ENCODE measurements around the gene NR2F2. TPM values are rescaled to one million over a fixed set of nuclear protein-coding genes. Genes with fewer than 3 reads are reported as not detected.

The NR2F2 gene
- polyA plus RNA-seq, 1 of the 3 experiments (the other 2 are of a cell fraction): 3.9 TPM

- Histone ChIP-seq H3K9me2 (no peaks in the 10 kb centered on the region), H3K9ac (no peak overlapping the region), H4K20me1 (ENCODE audit: insufficient read depth) (no peaks in the 10 kb centered on the region), H3K9me3 (no peaks in the 10 kb centered on the region), H3K36me3 (replicated peaks in 1 of 2; ENCODE audit: control insufficient read depth in 1 of 2, insufficient read depth in 2 of 2, low read length in 1 of 2) (no peaks in the 10 kb centered on the region), H3K27ac (ENCODE audit: low read depth in 2 of 2, low read length in 1 of 2) (no peak overlapping the region), H2AFZ (ENCODE audit: low read depth) (no peak overlapping the region), H3K4me1 (ENCODE audit: control insufficient read depth in 1 of 2, insufficient read depth in 2 of 2, low read depth in 1 of 2, low read length in 1 of 2) (no peaks in the 10 kb centered on the region), H3K4me2 (no peak overlapping the region), H3F3A (replicated peaks; ENCODE audit: insufficient read depth) (no peaks in the 10 kb centered on the region), H3K4me3 (ENCODE audit: low read depth in 2 of 2, low read length in 1 of 2) (no peak overlapping the region), H3K79me2 (ENCODE audit: insufficient read depth) (no peaks in the 10 kb centered on the region), H3K27me3 (ENCODE audit: insufficient read depth) (peaks cover 8% of the 10 kb centered on the region)
- TF ChIP-seq RAD21 (IDR thresholded peaks at IDR 0.05; ENCODE audit: low read length) (no peak), MEF2A (IDR thresholded peaks at IDR 0.05; ENCODE audit: borderline replicate concordance, low read depth) (no peak), TAF1 (IDR thresholded peaks at IDR 0.05; ENCODE audit: borderline replicate concordance, low read depth, low read length) (no peak), EZH2phosphoT487 (IDR thresholded peaks at IDR 0.05; ENCODE audit: borderline replicate concordance, low read depth) (no peak), RFX5 (IDR thresholded peaks at IDR 0.05; ENCODE audit: low read length) (no peak), ZBTB33 (IDR thresholded peaks at IDR 0.05; ENCODE audit: borderline replicate concordance, low read depth) (no peak), RXRA (IDR thresholded peaks at IDR 0.05; ENCODE audit: borderline replicate concordance, low read depth) (no peak)
- ChIA-PET POLR2A (no interaction called here), CTCF (interaction anchor here (1.2 kb wide), 1 partner anchor 13 kb away, joined by 4 read pairs; no protein-coding TSS in a partner anchor)
- DNase-seq: no peak
These were observed 16.0 kb upstream of the NR2F2 start for GRCh38 chr15:96314518-96314917.

GRCh38 chr15:96314963-96315362 lies 15.5 kb upstream of the NR2F2 start:
- Histone ChIP-seq H3K27me3 (ENCODE audit: insufficient read depth) (peaks cover 8% of the 10 kb centered on the region), H3K27ac (ENCODE audit: low read depth in 2 of 2, low read length in 1 of 2) (no peak overlapping the region), H3K9me2 (no peaks in the 10 kb centered on the region), H3F3A (replicated peaks; ENCODE audit: insufficient read depth) (no peaks in the 10 kb centered on the region), H3K9ac (no peak overlapping the region), H3K9me3 (no peaks in the 10 kb centered on the region), H3K36me3 (replicated peaks in 1 of 2; ENCODE audit: control insufficient read depth in 1 of 2, insufficient read depth in 2 of 2, low read length in 1 of 2) (no peaks in the 10 kb centered on the region), H3K79me2 (ENCODE audit: insufficient read depth) (no peaks in the 10 kb centered on the region), H4K20me1 (ENCODE audit: insufficient read depth) (no peaks in the 10 kb centered on the region), H3K4me3 (ENCODE audit: low read depth in 2 of 2, low read length in 1 of 2) (no peak overlapping the region), H3K4me1 (ENCODE audit: control insufficient read depth in 1 of 2, insufficient read depth in 2 of 2, low read depth in 1 of 2, low read length in 1 of 2) (no peaks in the 10 kb centered on the region), H2AFZ (ENCODE audit: low read depth) (no peak overlapping the region), H3K4me2 (no peak overlapping the region)
- WGBS (ENCODE audit: low lambda C conversion rate): 48% methylated on average over 1 of the region's 1 CpG
- ChIA-PET POLR2A (no interaction called here), CTCF (no interaction called here)
- DNase-seq: no peak
- TF ChIP-seq SMC3 (IDR thresholded peaks at IDR 0.05; ENCODE audit: low read depth, low read length): no peak
- no peak for TF ChIP-seq RAD21 (IDR thresholded peaks at IDR 0.05; ENCODE audit: low read length)
- TF ChIP-seq SIN3A (IDR thresholded peaks at IDR 0.05; ENCODE audit: borderline replicate concordance, low read depth, low read length): no peak
- TF ChIP-seq RXRA (IDR thresholded peaks at IDR 0.05; ENCODE audit: borderline replicate concordance, low read depth): no peak
- no peak for TF ChIP-seq FOSL2 (IDR thresholded peaks at IDR 0.05; ENCODE audit: borderline replicate concordance, low read depth)
- TF ChIP-seq FOXJ3 (CRISPR knock-in tag; IDR thresholded peaks at IDR 0.05): no peak
- TF ChIP-seq EP300 (IDR thresholded peaks at IDR 0.05; ENCODE audit: borderline replicate concordance in 1 of 2, low read depth in 1 of 2, low read length in 1 of 2): no peak
- TF ChIP-seq REST (IDR thresholded peaks at IDR 0.05; ENCODE audit: low read depth, low read length): no peak
- no peak for TF ChIP-seq IRF3 (IDR thresholded peaks at IDR 0.05; ENCODE audit: low read depth, low read length)
- TF ChIP-seq TAF1 (IDR thresholded peaks at IDR 0.05; ENCODE audit: borderline replicate concordance, low read depth, low read length): no peak
- TF ChIP-seq MEF2A (IDR thresholded peaks at IDR 0.05; ENCODE audit: borderline replicate concordance, low read depth): no peak
- TF ChIP-seq TEAD4 (IDR thresholded peaks at IDR 0.05; ENCODE audit: borderline replicate concordance, insufficient read depth): no peak
- TF ChIP-seq NRF1 (IDR thresholded peaks at IDR 0.05; ENCODE audit: low read depth, low read length): no peak
